HG02938 (cell line): Measurements from ENCODE around the gene CENPP.

Source experiments
- ATAC-seq: cut with Tn5 transposase; IDR thresholded peaks from one replicate; pipeline ENCODE4 v1.9.1; 2021; ENCODE audit warnings: mild to moderate bottlenecking, moderate library complexity; ENCODE audit not compliant: unreplicated experiment

The CENPP gene

GRCh38 chr9:92501671-92502393, 176.1 kb downstream of the CENPP start:
- no peak for ATAC-seq

- no peak for ATAC-seq
Measured at GRCh38 chr9:92503156-92503555, 177.4 kb downstream of the CENPP start.

- ATAC-seq, result no peak
Measured at GRCh38 chr9:92504881-92505280, 179.1 kb downstream of the CENPP start.

GRCh38 chr9:92506184-92506857, 180.6 kb downstream of the CENPP start:
- no peak for ATAC-seq

GRCh38 chr9:92507005-92507404, 181.3 kb downstream of the CENPP start:
- ATAC-seq, result no peak

GRCh38 chr9:92507496-92507895, 181.7 kb downstream of the CENPP start:
- no peak for ATAC-seq

- ATAC-seq, result no peak
Measured at GRCh38 chr9:92508018-92508820, 182.5 kb downstream of the CENPP start.

GRCh38 chr9:92509050-92509449, 183.3 kb downstream of the CENPP start:
- ATAC-seq, result no peak

GRCh38 chr9:92510747-92511146, 185.0 kb downstream of the CENPP start:
- ATAC-seq, result no peak

- ATAC-seq, result no peak
Measured at GRCh38 chr9:92512622-92513021, 186.9 kb downstream of the CENPP start.

- ATAC-seq, result no peak
Measured at GRCh38 chr9:92513349-92513748, 187.6 kb downstream of the CENPP start.

GRCh38 chr9:92514635-92515034, 188.9 kb downstream of the CENPP start:
- ATAC-seq, result no peak

GRCh38 chr9:92516521-92516920, 190.8 kb downstream of the CENPP start:
- ATAC-seq, result no peak

- ATAC-seq, result no peak
Measured at GRCh38 chr9:92517046-92517445, 191.3 kb downstream of the CENPP start.

- ATAC-seq, result no peak
Measured at GRCh38 chr9:92518199-92518598, 192.4 kb downstream of the CENPP start.

- ATAC-seq, result no peak
Measured at GRCh38 chr9:92520837-92521236, 195.1 kb downstream of the CENPP start.

- no peak for ATAC-seq
Measured at GRCh38 chr9:92522983-92523970, 197.5 kb downstream of the CENPP start.

- ATAC-seq, result no peak
Measured at GRCh38 chr9:92524881-92525280, 199.1 kb downstream of the CENPP start.

- ATAC-seq, result no peak
Measured at GRCh38 chr9:92525306-92525705, 199.6 kb downstream of the CENPP start.

GRCh38 chr9:92527291-92527828, 201.6 kb downstream of the CENPP start:
- no peak for ATAC-seq
